Measurements from ENCODE around the gene CCDC9B.

CCDC9B gene

GRCh38 chr15:40345867-40346578 is 5.3 kb upstream of the CCDC9B start:
- DNase-seq (ENCODE audit: low read depth in 2 of 2), result no peak

DNA sequence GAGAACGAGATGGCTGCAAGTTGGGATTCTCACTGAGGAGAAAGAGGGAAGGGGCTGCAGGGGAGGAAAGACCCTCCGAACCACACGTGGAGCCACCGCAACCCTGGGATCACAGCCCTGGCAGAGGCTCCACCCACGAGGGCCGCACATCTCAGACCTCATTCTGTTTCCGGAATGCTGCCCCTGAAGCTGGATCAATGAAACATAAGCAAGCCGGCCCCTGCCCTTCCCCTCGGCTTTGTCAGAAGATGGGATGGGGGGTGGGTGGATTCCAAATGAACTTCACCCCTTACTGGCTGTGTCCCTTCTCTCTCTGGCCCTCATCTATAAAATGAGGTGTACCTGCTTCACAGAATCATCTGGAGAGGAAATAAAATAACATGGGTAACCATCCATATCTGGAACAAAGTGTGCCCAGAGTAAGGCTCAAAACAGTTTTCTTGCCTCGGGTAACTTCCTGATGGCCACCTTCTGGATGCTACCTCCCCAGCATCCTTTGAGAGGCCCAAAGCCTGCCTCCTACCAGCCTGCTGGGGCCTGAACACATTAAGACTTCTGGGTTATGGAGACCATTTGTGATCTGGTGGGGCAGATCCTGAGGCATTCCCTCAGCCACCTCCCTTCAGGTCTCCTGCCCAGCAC is 4.6 kb upstream of the CCDC9B start:
- no peak for DNase-seq (ENCODE audit: low read depth in 2 of 2)

DNA sequence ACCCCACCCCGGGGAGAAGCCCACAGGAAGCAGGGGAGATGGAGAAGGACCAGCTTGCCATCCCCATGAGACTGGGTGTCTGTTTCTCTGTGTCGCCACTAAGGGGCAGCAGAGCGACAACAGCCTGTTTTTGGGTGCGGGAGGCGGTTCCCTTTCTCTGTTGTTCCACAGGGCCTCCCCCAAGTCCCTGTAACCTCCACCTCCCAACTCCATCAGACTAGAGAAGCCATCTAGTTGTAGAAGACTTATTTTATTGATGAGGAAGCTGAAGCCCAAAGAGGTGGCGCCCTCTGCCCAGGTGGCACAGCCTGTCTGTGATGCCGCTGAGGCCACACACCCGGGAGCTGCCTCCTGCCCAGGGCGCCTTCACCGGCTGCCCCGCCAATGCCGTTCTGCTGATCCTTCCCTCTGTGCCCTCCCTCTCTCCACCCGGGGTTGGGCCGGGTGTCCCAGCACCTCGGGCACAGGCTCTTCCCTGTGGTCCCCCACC is 3.9 kb upstream of the CCDC9B start:
- DNase-seq (ENCODE audit: low read depth in 2 of 2), result peak in 1 of 2 donors; percentile 46

DNA sequence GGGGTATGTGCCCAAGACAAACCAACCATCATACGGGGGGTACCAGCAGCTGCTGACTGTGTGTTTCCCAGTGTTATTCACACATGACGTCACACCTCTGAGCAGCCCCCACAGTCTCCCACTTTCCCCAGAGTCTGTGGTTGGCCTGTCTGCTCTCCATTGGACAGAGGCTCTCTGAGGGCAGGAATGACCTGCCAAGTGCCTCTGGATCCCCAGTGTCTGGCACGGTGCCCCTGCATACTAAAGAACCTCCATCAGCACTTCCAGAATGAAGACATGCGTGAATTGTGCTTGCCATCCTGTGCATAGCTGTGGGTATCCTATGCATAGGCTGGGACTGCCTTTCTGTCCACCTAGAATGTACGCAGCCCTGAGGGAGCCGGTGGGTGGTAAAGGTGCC is 3.5 kb upstream of the CCDC9B start:
- no peak for DNase-seq (ENCODE audit: low read depth in 2 of 2)

DNA sequence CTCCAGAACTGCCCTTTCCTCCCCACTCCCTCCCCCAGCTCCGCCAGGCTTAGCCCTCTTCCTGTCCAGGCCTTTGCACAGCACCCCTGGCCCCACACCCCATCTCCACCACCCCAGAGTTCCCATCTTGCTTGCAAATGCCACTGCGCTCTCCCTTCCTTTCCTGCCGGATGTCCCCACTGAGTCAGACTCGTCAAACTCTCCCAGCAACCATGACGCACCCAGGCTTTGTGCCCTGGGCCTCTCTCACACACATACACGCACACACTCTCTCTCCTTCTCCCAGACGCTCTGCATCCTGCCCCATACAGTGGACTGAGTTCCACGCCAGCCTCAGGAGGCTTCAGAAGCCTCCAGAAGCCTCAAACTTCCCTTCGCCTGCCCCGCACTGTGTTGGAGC is 2.8 kb upstream of the CCDC9B start:
- DNase-seq (ENCODE audit: low read depth in 2 of 2), result no peak

- no peak for DNase-seq (ENCODE audit: low read depth in 2 of 2)
These were observed 1.9 kb upstream of the CCDC9B start for GRCh38 chr15:40342416-40343320.

- DNase-seq (ENCODE audit: low read depth in 2 of 2), result no peak
These were observed 550 bp downstream of the CCDC9B start for GRCh38 chr15:40340038-40340739.

DNA sequence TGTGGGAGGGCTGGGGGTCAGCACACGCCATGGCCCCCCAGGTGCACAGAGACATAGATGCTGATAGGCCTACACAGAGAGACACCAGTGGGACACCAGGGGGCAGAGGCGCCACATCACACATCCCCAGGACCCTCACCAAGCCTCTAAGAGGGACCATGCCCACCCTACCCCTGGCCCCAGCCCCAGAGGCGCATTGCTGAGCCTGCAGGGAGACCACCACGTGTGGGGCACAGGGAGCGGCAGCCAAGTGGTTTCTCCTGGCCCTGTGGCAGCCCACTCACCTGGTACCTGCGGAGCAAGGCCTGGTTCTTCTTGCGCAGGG is 1.2 kb downstream of the CCDC9B start:
- no peak for DNase-seq (ENCODE audit: low read depth in 2 of 2)

DNA sequence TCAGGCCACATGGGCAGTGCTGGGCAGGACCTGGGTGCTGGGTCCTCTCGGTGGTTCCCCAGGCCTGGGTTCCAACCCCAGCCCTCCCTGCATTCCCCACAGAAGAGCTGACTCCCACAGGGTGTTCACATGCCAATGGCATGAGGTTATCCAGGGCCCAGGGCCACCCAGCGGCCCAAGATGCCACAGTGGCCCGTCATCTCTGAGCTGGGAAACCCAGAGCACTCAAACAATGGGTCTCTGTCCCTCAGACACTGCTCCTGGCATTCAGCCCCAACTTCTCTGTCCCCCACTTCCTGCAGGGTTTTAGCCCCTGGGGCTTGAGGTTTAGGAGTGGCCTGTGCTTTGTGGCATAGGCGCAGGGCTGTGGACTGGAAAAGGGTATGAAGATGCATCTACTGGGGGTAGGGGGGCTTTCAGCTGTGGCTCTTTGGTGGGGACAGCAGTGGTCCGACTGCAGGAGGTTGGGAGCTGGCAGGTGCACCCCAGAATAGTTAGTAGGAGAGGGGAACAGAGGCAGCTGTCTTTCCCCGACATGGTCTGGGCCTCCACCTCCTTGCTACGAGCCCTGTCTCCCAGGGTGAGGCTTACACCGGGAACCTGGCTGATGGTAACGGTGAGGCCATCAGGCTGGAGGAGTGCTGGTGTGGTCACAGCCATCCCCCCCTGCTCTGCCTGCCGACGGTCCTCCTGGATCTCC is 1.7 kb downstream of the CCDC9B start:
- no peak for DNase-seq (ENCODE audit: low read depth in 2 of 2)

DNA sequence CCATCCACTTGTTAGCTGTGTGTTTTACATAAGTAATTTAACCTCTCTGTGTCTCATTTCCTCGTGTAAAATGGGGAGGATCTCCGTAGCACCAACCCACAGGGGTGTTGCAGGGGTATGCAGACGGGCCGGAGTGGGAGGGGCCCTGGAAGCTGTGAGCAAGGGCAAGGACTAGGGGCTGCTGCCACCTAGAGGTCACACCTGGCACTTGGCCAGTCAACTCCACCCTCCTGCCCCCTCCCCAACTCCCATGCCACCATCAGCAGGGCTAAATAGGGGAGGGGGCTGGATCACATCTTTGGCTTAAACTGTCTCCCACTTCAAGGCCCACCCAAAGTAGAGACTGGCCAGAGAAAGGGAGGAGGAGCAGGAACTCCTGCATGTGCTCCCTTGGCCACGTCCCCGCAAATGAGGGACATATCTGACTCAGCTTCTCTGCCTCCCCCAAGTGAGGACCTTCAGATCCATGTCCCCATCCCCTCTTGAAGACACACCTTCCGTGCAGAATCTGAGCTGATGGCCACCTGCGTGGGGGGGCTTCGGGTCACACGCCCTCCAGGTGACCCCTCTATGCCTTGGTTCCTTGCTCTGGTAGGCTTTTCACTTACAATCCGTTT is 2.6 kb downstream of the CCDC9B start:
- DNase-seq (ENCODE audit: low read depth in 2 of 2), result peak; percentile 47 to 50

GRCh38 chr15:40337597-40337996 is 3.1 kb downstream of the CCDC9B start:
- DNase-seq (ENCODE audit: low read depth in 2 of 2), result no peak

DNA sequence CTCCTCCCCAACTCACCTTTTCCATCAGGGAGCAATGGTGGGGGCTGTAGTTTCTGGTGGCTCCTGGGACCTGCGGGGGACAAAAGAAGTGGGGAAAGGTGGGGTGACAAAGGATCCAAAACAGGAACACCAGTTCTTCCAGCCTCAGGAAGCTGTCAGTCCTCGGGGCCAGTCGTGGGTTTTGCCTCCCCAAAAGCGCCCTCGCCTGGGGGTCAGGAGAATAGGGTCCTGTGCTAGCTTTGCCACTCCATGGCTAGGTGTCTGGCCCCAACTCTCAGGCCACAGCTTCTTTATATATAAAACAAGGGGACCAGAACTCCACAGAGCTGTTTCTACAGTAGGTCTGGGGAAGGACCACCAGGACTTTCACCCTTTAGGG is 4.0 kb downstream of the CCDC9B start:
- DNase-seq (ENCODE audit: low read depth in 2 of 2), result no peak

DNA sequence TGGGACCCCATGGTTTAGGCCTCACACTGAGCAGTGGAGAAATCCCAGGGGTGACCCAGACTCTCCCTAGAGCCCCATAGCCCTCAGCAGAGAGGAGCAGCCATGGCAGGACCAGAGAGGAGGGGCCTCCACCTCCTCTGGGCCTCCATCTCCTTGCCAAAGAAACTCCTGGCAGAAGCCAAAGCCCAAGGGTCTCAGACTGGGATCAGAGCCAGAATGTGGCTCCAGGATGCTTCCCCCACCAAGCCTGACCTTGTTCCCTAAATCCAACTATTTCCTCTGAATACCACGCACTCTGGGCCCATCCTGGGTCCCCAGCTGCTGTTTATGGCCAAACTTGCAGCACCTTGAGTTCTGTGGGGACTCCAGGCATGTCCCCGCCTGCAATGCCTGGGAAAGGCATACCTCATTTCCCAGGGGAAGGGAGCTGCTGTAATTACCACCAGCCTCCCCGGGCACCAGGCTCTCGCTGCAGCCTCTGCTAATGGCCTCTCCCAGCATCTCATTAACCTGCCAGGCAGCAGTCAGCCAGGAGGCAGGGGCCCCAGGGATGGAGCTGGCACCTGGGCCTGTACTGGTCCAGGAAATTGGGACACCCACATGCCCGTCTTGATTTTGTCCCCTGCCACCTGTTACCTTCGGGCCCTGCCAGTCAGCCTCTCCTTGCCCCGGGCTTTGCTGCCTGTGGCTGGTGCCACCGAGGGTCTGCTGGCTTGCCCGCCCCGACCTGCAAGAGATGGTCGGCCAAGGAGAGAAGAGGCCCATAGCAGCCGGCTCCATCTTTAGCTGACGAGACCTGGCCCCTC is 4.6 kb downstream of the CCDC9B start:
- no peak for DNase-seq (ENCODE audit: low read depth in 2 of 2)

DNA sequence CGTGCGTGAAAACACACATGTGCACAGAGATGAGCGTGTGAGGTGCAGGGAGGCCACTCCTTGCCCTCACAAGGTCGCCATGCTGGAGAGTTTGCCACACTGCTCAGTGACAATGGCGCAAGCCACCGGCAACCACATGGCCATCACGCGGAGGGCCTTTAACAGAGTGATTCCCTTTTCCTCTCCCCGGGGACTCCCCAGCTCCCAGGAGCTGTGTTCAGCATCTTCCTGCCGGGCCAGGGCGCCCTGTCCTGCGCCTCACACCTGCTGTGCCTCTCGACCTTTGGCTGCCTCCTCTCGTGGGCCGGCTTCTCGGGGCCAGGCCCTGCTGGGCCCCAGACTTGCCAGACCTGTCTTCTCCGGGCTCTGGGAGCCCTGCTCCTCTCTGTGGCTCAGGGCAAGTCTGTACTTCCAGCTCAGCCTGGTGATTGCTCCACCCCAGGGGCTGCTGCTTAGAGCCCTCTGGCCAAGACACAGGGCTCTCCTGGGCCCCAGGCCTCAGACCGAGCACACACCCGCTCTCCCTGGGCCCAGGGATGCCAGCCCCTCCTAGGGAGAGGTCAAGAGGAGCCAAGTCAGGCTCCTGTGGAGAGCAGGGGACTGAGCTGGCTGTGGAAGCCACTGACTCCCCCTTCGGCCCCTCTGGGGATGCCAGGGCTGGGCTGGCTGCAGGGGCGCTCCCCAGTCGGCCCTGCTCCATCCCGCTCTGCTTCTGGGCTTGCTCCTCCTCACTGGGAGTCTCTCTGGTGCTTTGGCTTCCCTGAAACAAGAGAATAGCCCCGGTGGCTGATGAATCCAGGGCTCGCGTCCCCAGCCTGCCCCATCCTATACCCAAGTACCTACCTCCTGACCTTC is 5.6 kb downstream of the CCDC9B start:
- no peak for DNase-seq (ENCODE audit: low read depth in 2 of 2)

DNA sequence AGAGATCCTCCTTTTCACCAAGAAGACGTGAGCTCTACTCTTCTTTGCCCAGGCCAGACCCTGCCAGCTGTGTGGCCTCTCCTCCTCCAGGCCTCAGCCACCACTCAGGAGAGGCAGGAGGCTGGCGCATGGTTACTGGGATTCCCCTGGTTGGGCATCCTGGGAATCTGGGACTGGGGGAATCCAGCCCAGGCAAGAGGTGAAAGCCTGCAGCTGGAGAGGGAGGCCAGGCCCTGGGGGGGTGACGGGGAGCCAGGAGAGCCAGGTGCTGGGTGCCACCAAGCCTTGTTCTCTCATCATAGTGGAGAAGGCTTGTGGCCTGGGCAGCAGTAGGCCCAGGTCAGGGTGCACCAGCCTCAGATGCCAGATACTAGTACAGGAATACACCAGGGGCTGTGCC is 6.2 kb downstream of the CCDC9B start:
- no peak for DNase-seq (ENCODE audit: low read depth in 2 of 2)

DNA sequence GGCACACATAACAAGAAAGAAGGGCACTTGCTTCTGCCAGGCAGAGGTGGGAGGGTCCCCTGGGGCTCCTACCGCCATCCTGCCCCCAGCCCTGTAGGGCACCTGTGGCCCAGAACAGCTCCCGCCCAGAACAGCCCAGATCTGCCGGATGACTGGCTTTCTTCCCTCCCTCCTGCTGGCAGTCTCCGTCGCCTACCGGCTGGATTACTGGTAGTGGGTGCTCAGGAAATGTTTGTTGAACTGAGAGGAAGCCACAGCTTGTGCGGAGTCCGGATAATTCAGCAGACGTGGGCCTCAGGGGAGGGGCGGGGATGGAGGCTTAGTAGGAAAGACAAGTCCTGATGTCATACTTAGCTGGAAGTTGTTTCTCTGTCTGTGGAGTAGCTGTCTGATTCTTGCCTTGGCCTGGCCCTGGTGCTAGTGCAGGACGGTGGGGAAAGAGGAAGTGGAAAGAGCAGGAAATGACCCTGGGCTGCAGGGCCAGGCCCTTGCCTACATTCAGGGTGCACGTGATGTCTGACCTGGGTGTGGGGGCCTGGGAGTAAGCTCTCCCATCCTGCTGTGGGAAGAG is 6.7 kb downstream of the CCDC9B start:
- no peak for DNase-seq (ENCODE audit: low read depth in 2 of 2)

- no peak for DNase-seq (ENCODE audit: low read depth in 2 of 2)
These were observed 8.5 kb downstream of the CCDC9B start for GRCh38 chr15:40332113-40332781.

- no peak for DNase-seq (ENCODE audit: low read depth in 2 of 2)
These were observed 9.1 kb downstream of the CCDC9B start for GRCh38 chr15:40331637-40332036.
